ENCODE data around the gene STS. TPM values are rescaled to one million over a fixed set of nuclear protein-coding genes. Genes with fewer than 3 reads are reported as not detected.

Gene STS
- total RNA-seq, 1 experiment from 2014 or later: 3.3 TPM

DNA sequence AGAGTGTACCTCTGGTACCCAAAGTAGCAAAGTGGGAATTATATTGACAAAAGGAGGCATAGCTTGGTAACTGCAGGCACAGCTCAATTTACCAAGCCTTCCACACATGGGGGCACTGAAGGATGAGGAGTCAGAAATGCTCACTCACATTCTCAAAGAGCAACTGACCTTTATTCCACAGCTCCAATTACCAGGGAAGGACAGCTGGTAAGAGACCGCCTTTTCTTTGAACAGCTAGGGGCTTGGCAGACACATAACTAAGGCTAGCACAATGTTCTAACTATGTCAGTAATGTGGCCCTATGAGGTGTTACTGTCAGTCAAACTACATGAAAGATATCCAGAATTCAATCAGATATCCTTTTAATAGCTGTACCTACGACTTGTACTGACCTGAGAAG, 20.5 kb upstream of the STS start:
- POLR2A ChIA-PET (ENCODE audit: unreplicated experiment): no interaction called here
- intact Hi-C loops (cut with micrococcal nuclease; ENCODE audit: unreplicated experiment): no loop called here

DNA sequence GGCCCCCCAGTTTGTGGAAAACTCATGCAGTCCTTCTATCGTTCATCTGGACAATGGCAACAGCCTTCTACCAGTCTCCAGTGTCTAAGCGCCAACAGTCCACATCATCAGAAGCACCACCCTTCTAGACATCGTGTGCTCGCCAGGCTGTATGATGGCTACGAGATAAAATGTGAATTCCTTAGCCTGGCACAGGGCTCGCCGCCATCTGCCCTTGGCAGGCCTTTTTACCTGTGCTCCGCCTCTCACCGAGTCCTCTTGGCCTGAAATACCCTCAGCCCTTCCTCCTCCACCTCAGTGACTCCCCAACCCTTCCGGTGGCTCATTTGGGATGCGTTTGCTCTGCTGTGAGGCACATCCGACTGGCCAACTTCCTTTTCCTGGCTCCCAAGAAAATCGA, 15.9 kb upstream of the STS start:
- Histone ChIP-seq H3K27me3 (ENCODE audit: insufficient read depth, low read depth) (no peaks in the 10 kb centered on the region), H3K27ac (peak overlapping the region; percentile 95), H3K4me2 (peak overlapping the region; percentile 51), H3K9me3 (ENCODE audit: insufficient read depth, low read depth) (no peaks in the 10 kb centered on the region), H3K79me2 (ENCODE audit: low read depth) (peaks cover 81% of the 10 kb centered on the region), H3K4me1 (replicated peaks; ENCODE audit: insufficient read depth) (peaks cover 50% of the 10 kb centered on the region), H3K4me3 (no peak overlapping the region), H4K20me1 (ENCODE audit: insufficient read depth) (no peaks in the 10 kb centered on the region), H2AFZ (no peak overlapping the region), H3F3A (ENCODE audit: insufficient read depth, low read depth) (peaks cover 30% of the 10 kb centered on the region), H3K9me2 (ENCODE audit: insufficient read depth) (no peaks in the 10 kb centered on the region), H3K36me3 (ENCODE audit: low read depth) (0 out of 2 replicates have a peak, but pooled peaks cover 9% of the 10 kb centered on the region)
- intact Hi-C loops (cut with micrococcal nuclease; ENCODE audit: unreplicated experiment): loop anchor here (1.0 to 10.0 kb wide), 4 partner anchors 15 to 793 kb away; partner anchors contain the start of gene PNPLA4
- no TSS peak for BruUV-seq (replicated peaks)
- POLR2A ChIA-PET (ENCODE audit: unreplicated experiment): interaction anchor here (0.6 kb wide), 1 partner anchor 471 kb away, joined by 5 read pairs; no protein-coding TSS in a partner anchor
- CTCF ChIA-PET: no interaction called here
- no peak for DNase-seq
- no peak for TF ChIP-seq EZH2 (IDR thresholded peaks at IDR 0.05; ENCODE audit: low read depth)
- TF ChIP-seq, protein P1, sequence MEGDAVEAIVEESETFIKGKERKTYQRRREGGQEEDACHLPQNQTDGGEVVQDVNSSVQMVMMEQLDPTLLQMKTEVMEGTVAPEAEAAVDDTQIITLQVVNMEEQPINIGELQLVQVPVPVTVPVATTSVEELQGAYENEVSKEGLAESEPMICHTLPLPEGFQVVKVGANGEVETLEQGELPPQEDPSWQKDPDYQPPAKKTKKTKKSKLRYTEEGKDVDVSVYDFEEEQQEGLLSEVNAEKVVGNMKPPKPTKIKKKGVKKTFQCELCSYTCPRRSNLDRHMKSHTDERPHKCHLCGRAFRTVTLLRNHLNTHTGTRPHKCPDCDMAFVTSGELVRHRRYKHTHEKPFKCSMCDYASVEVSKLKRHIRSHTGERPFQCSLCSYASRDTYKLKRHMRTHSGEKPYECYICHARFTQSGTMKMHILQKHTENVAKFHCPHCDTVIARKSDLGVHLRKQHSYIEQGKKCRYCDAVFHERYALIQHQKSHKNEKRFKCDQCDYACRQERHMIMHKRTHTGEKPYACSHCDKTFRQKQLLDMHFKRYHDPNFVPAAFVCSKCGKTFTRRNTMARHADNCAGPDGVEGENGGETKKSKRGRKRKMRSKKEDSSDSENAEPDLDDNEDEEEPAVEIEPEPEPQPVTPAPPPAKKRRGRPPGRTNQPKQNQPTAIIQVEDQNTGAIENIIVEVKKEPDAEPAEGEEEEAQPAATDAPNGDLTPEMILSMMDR (conservative IDR thresholded peaks at IDR 0.05): no peak

More for the DNA sequence above, 20.5 kb upstream of the STS start:
- peaks cover 6% of the 10 kb centered on the region for H3F3A ChIP-seq (ENCODE audit: insufficient read depth, low read depth)
- H3K36me3 ChIP-seq (ENCODE audit: low read depth): 0 out of 2 replicates have a peak, but pooled peaks cover 9% of the 10 kb centered on the region
- no peaks in the 10 kb centered on the region for H3K9me2 ChIP-seq (ENCODE audit: insufficient read depth)
- no peaks in the 10 kb centered on the region for H4K20me1 ChIP-seq (ENCODE audit: insufficient read depth)
- CTCF ChIA-PET: no interaction called here
- no peak overlapping the region for H3K4me3 ChIP-seq
- no peaks in the 10 kb centered on the region for H3K27me3 ChIP-seq (ENCODE audit: insufficient read depth, low read depth)
- no TSS peak for BruUV-seq (replicated peaks)
- no peaks in the 10 kb centered on the region for H3K9me3 ChIP-seq (ENCODE audit: insufficient read depth, low read depth)
- H3K27ac ChIP-seq: no peak overlapping the region
- no peak overlapping the region for H3K4me2 ChIP-seq
- DNase-seq: no peak
- TF ChIP-seq, protein P1 (conservative IDR thresholded peaks at IDR 0.05): no peak
- no peak for TF ChIP-seq EZH2 (IDR thresholded peaks at IDR 0.05; ENCODE audit: low read depth)
- H3K4me1 ChIP-seq (replicated peaks; ENCODE audit: insufficient read depth): peaks cover 23% of the 10 kb centered on the region
- H3K79me2 ChIP-seq (ENCODE audit: low read depth): peaks cover 84% of the 10 kb centered on the region
- no peak overlapping the region for H2AFZ ChIP-seq

DNA sequence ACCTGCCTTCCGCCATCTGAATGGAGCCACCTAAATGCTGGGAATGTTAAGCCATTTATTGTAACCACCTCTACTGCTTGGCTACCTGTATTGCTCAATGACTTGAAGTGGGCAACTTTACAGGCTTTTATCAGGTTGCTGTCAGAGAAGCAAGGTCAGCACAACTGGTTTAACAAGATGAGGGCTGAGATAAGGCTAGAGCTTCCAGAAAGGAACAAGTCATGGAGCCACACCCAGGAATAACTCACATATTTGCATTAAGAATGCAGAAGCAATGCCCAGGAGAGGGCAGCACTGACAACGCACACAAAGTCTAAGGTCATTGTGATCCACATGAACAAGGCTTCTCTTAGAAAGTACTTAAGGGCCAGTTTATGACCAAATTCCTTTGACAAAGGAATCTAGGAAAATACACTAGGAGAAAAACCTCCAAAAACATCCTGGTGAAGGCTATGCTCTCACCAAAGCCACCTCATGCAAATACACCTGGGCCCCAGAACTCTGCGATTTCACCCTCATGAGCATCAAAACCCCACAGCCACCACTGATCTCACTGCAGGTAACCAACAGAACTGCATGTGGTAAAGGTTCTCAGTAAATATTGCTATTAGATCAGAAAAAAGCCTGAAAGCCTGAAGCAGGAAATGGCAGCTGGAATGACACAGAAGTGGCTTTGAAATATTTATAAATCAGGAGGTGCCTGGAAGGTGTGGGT, 15.0 kb upstream of the STS start:
- Histone ChIP-seq H3K4me1 (replicated peaks; ENCODE audit: insufficient read depth) (peaks cover 50% of the 10 kb centered on the region), H3K4me2 (peak overlapping the region; percentile 51), H3K9me2 (ENCODE audit: insufficient read depth) (no peaks in the 10 kb centered on the region), H4K20me1 (ENCODE audit: insufficient read depth) (no peaks in the 10 kb centered on the region), H3K79me2 (ENCODE audit: low read depth) (peaks cover 87% of the 10 kb centered on the region), H3K36me3 (ENCODE audit: low read depth) (0 out of 2 replicates have a peak, but pooled peaks cover 5% of the 10 kb centered on the region), H3K9me3 (ENCODE audit: insufficient read depth, low read depth) (no peaks in the 10 kb centered on the region), H3K4me3 (peak overlapping the region; percentile 7; the same call in 1 of the 2 replicates), H2AFZ (no peak overlapping the region), H3F3A (ENCODE audit: insufficient read depth, low read depth) (peaks cover 30% of the 10 kb centered on the region), H3K27me3 (ENCODE audit: insufficient read depth, low read depth) (no peaks in the 10 kb centered on the region), H3K27ac (peak overlapping the region; percentile 95)
- TF ChIP-seq, protein P1 (conservative IDR thresholded peaks at IDR 0.05): peak; percentile 80
- no peak for TF ChIP-seq EZH2 (IDR thresholded peaks at IDR 0.05; ENCODE audit: low read depth)
- DNase-seq: peak; percentile 78 to 100
- ChIA-PET CTCF (interaction anchor here (0.9 kb wide), 1 partner anchor 58 kb away, joined by 21 read pairs; no protein-coding TSS in a partner anchor), POLR2A (ENCODE audit: unreplicated experiment) (interaction anchor here (0.6 kb wide), 1 partner anchor 472 kb away, joined by 5 read pairs; no protein-coding TSS in a partner anchor)
- intact Hi-C loops (cut with micrococcal nuclease; ENCODE audit: unreplicated experiment): loop anchor here (1.0 to 10.0 kb wide), 4 partner anchors 14 to 792 kb away; partner anchors contain the start of gene PNPLA4
- TSS peak; percentile 5 for BruUV-seq (replicated peaks)

Data from PC-9 (cell line).